ENCODE results near the gene DPF3. TPM values are rescaled to one million over a fixed set of nuclear protein-coding genes. Genes with fewer than 3 reads are reported as not detected.

Gene DPF3
- total and polyA plus RNA-seq, 2 of the 13 experiments (the other 11 are each of a cell fraction or from before 2014, with no cell fraction given) = 0.09 to 0.60 TPM

GRCh38 chr14:72779679-72780078, 114.2 kb downstream of the DPF3 start:
- H3K27ac ChIP-seq (ENCODE audit: extremely low read length, insufficient read depth, low read length) = no peak overlapping the region
- no peak overlapping the region for H2AFZ ChIP-seq (ENCODE audit: low read length)
- no peak overlapping the region for H3K9ac ChIP-seq (ENCODE audit: insufficient read depth, low read depth, low read length)
- FAIRE-seq (no peak), DNase-seq (ENCODE audit: low spot score) (no peak), ATAC-seq (no peak)
- in situ Hi-C loops (cut with HindIII; ENCODE audit: extremely low pct_ligation_motif_present, low pct_unique_long_range_greater_than_20kb) = no loop called here
- no peaks in the 10 kb centered on the region for H3K27me3 ChIP-seq (ENCODE audit: control insufficient read depth in 1 of 2, insufficient read depth in 2 of 2, low read length in 2 of 2)
- H4K20me1 ChIP-seq (ENCODE audit: insufficient read depth, low read length) = no peaks in the 10 kb centered on the region
- WGBS (ENCODE audit: low lambda C conversion rate) = 50% methylated on average over 2 of the region's 2 CpGs
- H3K4me2 ChIP-seq (ENCODE audit: low read depth, low read length) = no peak overlapping the region
- ChIA-PET POLR2A (no interaction called here), CTCF (ENCODE audit: low intra/inter-chr PET ratio, low total read pairs) (no interaction called here)
- BruUV-seq (replicated peaks) = no TSS peak
- intact Hi-C loops (cut with micrococcal nuclease; ENCODE audit: unreplicated experiment) = no loop called here
- peaks cover 6% of the 10 kb centered on the region; the same call in 1 of the 2 replicates for H3K9me3 ChIP-seq (ENCODE audit: low read length)
- H3K4me3 ChIP-seq (replicated peaks in 1 of 3; ENCODE audit: insufficient read depth in 1 of 3, low read depth in 2 of 3, low read length in 3 of 3) = no peak overlapping the region
- H3K36me3 ChIP-seq (replicated peaks in 1 of 2; ENCODE audit: control insufficient read depth in 1 of 2, insufficient read depth in 2 of 2, low read length in 2 of 2) = no peaks in the 10 kb centered on the region
- H3K4me1 ChIP-seq (ENCODE audit: insufficient read depth, low read length) = peaks cover 90% of the 10 kb centered on the region
- no peaks in the 10 kb centered on the region for H3K79me2 ChIP-seq (ENCODE audit: insufficient read depth, low read length)
- TF ChIP-seq ZXDC (CRISPR knock-in tag; IDR thresholded peaks at IDR 0.05) = no peak
- peak; percentile 62; the same call in 1 of the 2 replicates for TF ChIP-seq CEBPG (CRISPR knock-in tag; IDR thresholded peaks at IDR 0.05)
- no peak for TF ChIP-seq ZNF816 (CRISPR knock-in tag; IDR thresholded peaks at IDR 0.05; ENCODE audit: borderline replicate concordance)
- no peak for TF ChIP-seq ONECUT2 (CRISPR knock-in tag; IDR thresholded peaks at IDR 0.05)
- peak; percentile 66 for TF ChIP-seq CEBPB (IDR thresholded peaks at IDR 0.05; ENCODE audit: borderline replicate concordance, low read depth, low read length)
- no peak for TF ChIP-seq ZUFSP (CRISPR knock-in tag; IDR thresholded peaks at IDR 0.05; ENCODE audit: borderline replicate concordance)
- TF ChIP-seq SMARCC2 (IDR thresholded peaks at IDR 0.05) = no peak
- TF ChIP-seq ZMYM4 (CRISPR knock-in tag; IDR thresholded peaks at IDR 0.05) = no peak
- 0 out of 2 replicates have a peak, but pooled peaks have one; percentile 12 for TF ChIP-seq ARID5B (CRISPR knock-in tag; IDR thresholded peaks at IDR 0.05)
- no peak for TF ChIP-seq ZNF136 (CRISPR knock-in tag; IDR thresholded peaks at IDR 0.05; ENCODE audit: low read depth)
- no peak for TF ChIP-seq FOXO1 (CRISPR knock-in tag; IDR thresholded peaks at IDR 0.05)
- TF ChIP-seq UBTF (CRISPR knock-in tag; IDR thresholded peaks at IDR 0.05) = no peak
